ENCODE measurements around the gene FBXO24. TPM values are rescaled to one million over a fixed set of nuclear protein-coding genes. Genes with fewer than 3 reads are reported as not detected.
A peak's percentile ranks its signal among the peaks of the same experiment; 100 is the strongest.
"Not testable (repeated sequence)": the region's sequence is repeated elsewhere in the genome, so short reads cannot be mapped to it uniquely, and the experiment has no call there.

Gene FBXO24
- polyA plus RNA-seq (ENCODE audit: insufficient read length): 2.3 TPM

- peak; percentile 100 for DNase-seq
Measured at GRCh38 chr7:100586266-100587025, at the start of gene FBXO24. FBXO24 (plus strand) TSS chr7:100586328; CDS start chr7:100586626, 298 bp downstream.

GRCh38 chr7:100536695-100537094 is 49.4 kb upstream of the FBXO24 start:
- DNase-seq: not testable (repeated sequence)

GRCh38 chr7:100538348-100538653 is 47.8 kb upstream of the FBXO24 start:
- DNase-seq: no peak

- DNase-seq: peak; percentile 100
Measured at GRCh38 chr7:100538654-100539435, 47.3 kb upstream of the FBXO24 start, which contains the start of gene AGFG2. AGFG2 (plus strand) TSS chr7:100539203; CDS start chr7:100539347, 144 bp downstream.

- no peak for DNase-seq
Measured at GRCh38 chr7:100539436-100540006, 46.6 kb upstream of the FBXO24 start.

GRCh38 chr7:100540073-100540723 is 45.9 kb upstream of the FBXO24 start:
- DNase-seq: no peak

GRCh38 chr7:100541309-100541708 is 44.8 kb upstream of the FBXO24 start:
- DNase-seq: not testable (repeated sequence)

GRCh38 chr7:100543586-100543985 is 42.5 kb upstream of the FBXO24 start:
- no peak for DNase-seq

- DNase-seq: no peak
Measured at GRCh38 chr7:100544386-100544785, 41.7 kb upstream of the FBXO24 start.

- DNase-seq: no peak
Measured at GRCh38 chr7:100544967-100545359, 41.2 kb upstream of the FBXO24 start.

- no peak for DNase-seq
Measured at GRCh38 chr7:100545360-100546128, 40.6 kb upstream of the FBXO24 start.

- no peak for DNase-seq
Measured at GRCh38 chr7:100546129-100546925, 39.8 kb upstream of the FBXO24 start.

- no peak for DNase-seq
Measured at GRCh38 chr7:100546926-100547800, 39.0 kb upstream of the FBXO24 start.

- no peak for DNase-seq
Measured at GRCh38 chr7:100547872-100548271, 38.3 kb upstream of the FBXO24 start.

GRCh38 chr7:100548446-100548845 is 37.7 kb upstream of the FBXO24 start:
- not testable (repeated sequence) for DNase-seq

- no peak for DNase-seq
Measured at GRCh38 chr7:100552532-100552931, 33.6 kb upstream of the FBXO24 start.

- DNase-seq: no peak
Measured at GRCh38 chr7:100553032-100553431, 33.1 kb upstream of the FBXO24 start.

GRCh38 chr7:100555701-100556100 is 30.4 kb upstream of the FBXO24 start:
- DNase-seq: no peak

GRCh38 chr7:100556541-100556940 is 29.6 kb upstream of the FBXO24 start:
- DNase-seq: no peak

GRCh38 chr7:100559127-100559526 is 27.0 kb upstream of the FBXO24 start:
- no peak for DNase-seq
